ENCODE measurements around the gene ME3.

GRCh38 chr11:86443415-86443814 is 229.0 kb downstream of the ME3 start:
- TF ChIP-seq CTCF (optimal IDR thresholded peaks at IDR 0.05 in 1 of 3, IDR thresholded peaks at IDR 0.05 in 1 of 3, conservative IDR thresholded peaks at IDR 0.05 in 1 of 3; ENCODE audit: extremely low read depth in 1 of 3, insufficient read depth in 2 of 3, low read length in 3 of 3) (no peak), EZH2 (IDR thresholded peaks at IDR 0.05; ENCODE audit: low read length) (no peak)
